ENCODE data around the gene DEFB124.

Gene DEFB124

GRCh38 chr20:31425797-31426196 lies 49.1 kb downstream of the DEFB124 start:
- H3K4me3 ChIP-seq (ENCODE audit: control insufficient read depth, low read depth, low read length) = no peak overlapping the region
- no peak for DNase-seq (ENCODE audit: low read depth)
- no peak for TF ChIP-seq CTCF (IDR thresholded peaks at IDR 0.05; ENCODE audit: control insufficient read depth, insufficient read depth, low read depth, low read length, missing control alignments)

GRCh38 chr20:31418307-31418706 lies 56.6 kb downstream of the DEFB124 start:
- H3K4me3 ChIP-seq (ENCODE audit: control insufficient read depth, low read depth, low read length) = no peak overlapping the region
- TF ChIP-seq CTCF (IDR thresholded peaks at IDR 0.05; ENCODE audit: control insufficient read depth, insufficient read depth, low read depth, low read length, missing control alignments) = no peak
- no peak for DNase-seq (ENCODE audit: low read depth)

- no peak overlapping the region for H3K4me3 ChIP-seq (ENCODE audit: control insufficient read depth, low read depth, low read length)
- no peak for TF ChIP-seq CTCF (IDR thresholded peaks at IDR 0.05; ENCODE audit: control insufficient read depth, insufficient read depth, low read depth, low read length, missing control alignments)
- no peak for DNase-seq (ENCODE audit: low read depth)
Observed at GRCh38 chr20:31415653-31416052, 59.3 kb downstream of the DEFB124 start.
